Neural progenitor cell (in vitro differentiated cells): ENCODE results near the gene DBNDD1. TPM values are rescaled to one million over a fixed set of nuclear protein-coding genes. Genes with fewer than 3 reads are reported as not detected.

ENCODE experiments used
- DNase-seq: peaks from one replicate; pipeline ENCODE4 v3.0.0-alpha.2; 2016; ENCODE audit warnings: low spot score
- H2AFZ ChIP-seq: fragments of 200-600 bp; sonication (generic); replicated peaks from 2 replicates; pipeline ENCODE4 v1.6.1; 2016; ENCODE audit warnings: antibody characterized with exemption
- H3F3A ChIP-seq: fragments of 200-600 bp; sonication (generic); 2 replicates; pipeline ENCODE4 v1.6.1; 2016; ENCODE audit warnings: antibody characterized with exemption, low read depth
- H3K27ac ChIP-seq: fragments of 200-600 bp; sonication (generic); 2 replicates; pipeline ENCODE4 v1.5.1; 2016; ENCODE audit warnings: mild to moderate bottlenecking
- H3K27me3 ChIP-seq: fragments of 200-600 bp; sonication (generic); 2 replicates; pipeline ENCODE4 v1.6.1; 2016; ENCODE audit warnings: mild to moderate bottlenecking, moderate library complexity
- H3K36me3 ChIP-seq: fragments of 200-600 bp; sonication (generic); 2 replicates; pipeline ENCODE4 v1.5.1; 2016
- H3K4me1 ChIP-seq: fragments of 200-600 bp; sonication (generic); 2 replicates; pipeline ENCODE4 v1.6.1; 2016; ENCODE audit warnings: mixed run types
- H3K4me2 ChIP-seq: fragments of 200-600 bp; sonication (generic); 2 replicates; pipeline ENCODE4 v1.6.1; 2016
- H3K4me3 ChIP-seq: fragments of 200-600 bp; sonication (generic); 2 replicates; pipeline ENCODE4 v1.5.1; 2016
- H3K79me2 ChIP-seq: fragments of 200-600 bp; sonication (generic); 2 replicates; pipeline ENCODE4 v1.6.1; 2016; ENCODE audit warnings: low read depth
- H3K9ac ChIP-seq: fragments of 200-600 bp; sonication (generic); 2 replicates; pipeline ENCODE4 v1.6.1; 2016
- H3K9me3 ChIP-seq: fragments of 200-600 bp; sonication (generic); 2 replicates; pipeline ENCODE4 v1.5.1; 2016; ENCODE audit warnings: low read depth
- H4K20me1 ChIP-seq: fragments of 200-600 bp; sonication (generic); 2 replicates; pipeline ENCODE4 v1.6.1; 2016; ENCODE audit warnings: low read depth
- H3K27ac Mint-ChIP-seq: 3 replicates; pipeline ENCODE4 v1.8.0; 2021; ENCODE audit warnings: mixed read lengths
- H3K27me3 Mint-ChIP-seq: 2 replicates; pipeline ENCODE4 v1.8.0; 2022; ENCODE audit warnings: low read depth, mild to moderate bottlenecking, inconsistent platforms, moderate library complexity, mixed read lengths; ENCODE audit not compliant: insufficient read depth
- H3K36me3 Mint-ChIP-seq: 3 replicates; pipeline ENCODE4 v1.8.0; 2021; ENCODE audit warnings: mixed read lengths
- H3K4me1 Mint-ChIP-seq: 3 replicates; pipeline ENCODE4 v1.8.0; 2021; ENCODE audit warnings: mixed read lengths
- H3K4me3 Mint-ChIP-seq: 3 replicates; pipeline ENCODE4 v1.8.0; 2021; ENCODE audit warnings: mild to moderate bottlenecking, moderate library complexity, mixed read lengths
- H3K9me3 Mint-ChIP-seq: 3 replicates; pipeline ENCODE4 v1.8.0; 2020; ENCODE audit warnings: mixed read lengths
- CTCF ChIP-seq: fragments of 200-600 bp; sonication (generic); IDR thresholded peaks from 2 replicates; pipeline ENCODE4 v1.5.1; 2017; ENCODE audit warnings: antibody characterized with exemption, mild to moderate bottlenecking
- EZH2 ChIP-seq: fragments of 200-600 bp; sonication (generic); IDR thresholded peaks from 2 replicates; pipeline ENCODE4 v1.6.1; 2017; ENCODE audit warnings: antibody characterized with exemption, mild to moderate bottlenecking, moderate library complexity
- EZH2phosphoT487 ChIP-seq: fragments of 200-600 bp; sonication (generic); IDR thresholded peaks from 2 replicates; pipeline ENCODE4 v1.6.1; 2017; ENCODE audit warnings: antibody characterized with exemption
- total RNA-seq: library from RNA; depleted of rRNA; stranded (reverse); fragments of >200 nt; gene quantifications from 2 replicates; pipeline ENCODE4 v1.2.3, GENCODE V29; 2015; ENCODE audit warnings: low replicate concordance

The DBNDD1 gene
- total RNA-seq, 1 donor from 2014 or later = 5.2 TPM

- no peak overlapping the region for H3K4me2 ChIP-seq
- H2AFZ ChIP-seq = no peak overlapping the region
- H3K79me2 ChIP-seq = no peaks in the 10 kb centered on the region
- no peak overlapping the region for H3K4me3 Mint-ChIP-seq
- peaks cover 4% of the 10 kb centered on the region for H3F3A ChIP-seq
- H3K4me1 Mint-ChIP-seq = no peaks in the 10 kb centered on the region
- no peak overlapping the region for H3K9ac ChIP-seq
- no peak overlapping the region for H3K4me3 ChIP-seq
- no peaks in the 10 kb centered on the region for H3K36me3 Mint-ChIP-seq
- no peaks in the 10 kb centered on the region for H3K27me3 ChIP-seq
- H4K20me1 ChIP-seq = no peaks in the 10 kb centered on the region
- H3K9me3 ChIP-seq = no peaks in the 10 kb centered on the region
- peak overlapping the region; percentile 87 for H3K27ac Mint-ChIP-seq
- no peak for DNase-seq
- H3K27ac ChIP-seq = no peak overlapping the region
- H3K27me3 Mint-ChIP-seq = peaks cover 6% of the 10 kb centered on the region
- H3K9me3 Mint-ChIP-seq = no peaks in the 10 kb centered on the region
- no peak for TF ChIP-seq EZH2
- TF ChIP-seq CTCF = no peak
- TF ChIP-seq EZH2phosphoT487 = no peak
- H3K4me1 ChIP-seq = no peaks in the 10 kb centered on the region
- no peaks in the 10 kb centered on the region for H3K36me3 ChIP-seq
Observed at GRCh38 chr16:90004577-90004976, 14.7 kb downstream of the DBNDD1 start.

GRCh38 chr16:90002759-90003158 lies 16.5 kb downstream of the DBNDD1 start:
- Histone ChIP-seq H3K4me3 (no peak overlapping the region), H3F3A (peaks cover 4% of the 10 kb centered on the region), H3K27ac (no peak overlapping the region), H3K79me2 (no peaks in the 10 kb centered on the region), H4K20me1 (no peaks in the 10 kb centered on the region), H2AFZ (no peak overlapping the region), H3K9me3 (no peaks in the 10 kb centered on the region), H3K27me3 (no peaks in the 10 kb centered on the region), H3K4me2 (no peak overlapping the region), H3K9ac (no peak overlapping the region), H3K4me1 (no peaks in the 10 kb centered on the region), H3K36me3 (no peaks in the 10 kb centered on the region)
- no peak overlapping the region for H3K4me3 Mint-ChIP-seq
- peaks cover 2% of the 10 kb centered on the region for H3K36me3 Mint-ChIP-seq
- H3K27ac Mint-ChIP-seq = no peak overlapping the region
- H3K27me3 Mint-ChIP-seq = peaks cover 4% of the 10 kb centered on the region
- TF ChIP-seq EZH2 (no peak), CTCF (no peak), EZH2phosphoT487 (no peak)
- H3K9me3 Mint-ChIP-seq = no peaks in the 10 kb centered on the region
- no peaks in the 10 kb centered on the region for H3K4me1 Mint-ChIP-seq
- DNase-seq = no peak

DNA sequence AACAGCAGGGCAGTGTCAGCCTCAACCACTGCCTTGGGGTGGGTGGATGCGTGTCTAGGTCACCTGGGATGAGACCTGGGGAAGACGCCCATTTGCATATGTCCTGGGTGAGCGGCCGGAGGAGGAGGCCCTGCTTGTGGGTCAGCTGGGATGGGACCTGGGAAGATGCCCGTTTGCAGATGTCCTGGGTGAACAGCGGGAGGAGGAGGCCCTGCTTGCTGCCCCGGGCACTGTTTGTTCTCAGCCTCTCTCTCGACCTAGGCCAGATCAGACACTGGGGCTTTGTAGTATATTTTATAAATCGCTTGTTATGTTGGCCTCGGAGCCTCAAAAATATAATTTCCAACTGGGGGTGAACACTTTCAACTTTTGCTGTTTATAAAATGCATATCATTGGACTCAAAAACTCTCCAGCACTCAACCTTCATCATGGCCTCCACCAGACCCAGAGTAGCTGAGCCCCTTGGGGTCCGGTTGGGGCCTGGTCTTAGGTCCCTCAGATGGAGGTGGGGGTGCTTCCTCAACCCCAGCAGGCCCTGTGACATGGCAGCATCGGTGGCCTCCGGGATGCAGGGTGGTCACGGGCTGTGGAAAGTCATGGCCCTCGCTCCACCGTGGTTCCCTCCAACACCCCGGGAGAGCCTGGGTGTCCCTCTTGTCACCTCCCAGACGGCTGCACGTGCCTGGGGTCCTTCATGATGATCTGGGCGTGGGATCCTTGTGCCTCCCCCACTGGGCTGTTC lies 17.3 kb downstream of the DBNDD1 start:
- no peaks in the 10 kb centered on the region for H3K9me3 Mint-ChIP-seq
- H3K9ac ChIP-seq = no peak overlapping the region
- H4K20me1 ChIP-seq = no peaks in the 10 kb centered on the region
- no peaks in the 10 kb centered on the region for H3K27me3 ChIP-seq
- H3K4me3 Mint-ChIP-seq = no peak overlapping the region
- H3K36me3 ChIP-seq = no peaks in the 10 kb centered on the region
- peak overlapping the region; percentile 66 for H3K27ac Mint-ChIP-seq
- no peaks in the 10 kb centered on the region for H3K9me3 ChIP-seq
- H3K27me3 Mint-ChIP-seq = peaks cover 4% of the 10 kb centered on the region
- no peaks in the 10 kb centered on the region for H3K4me1 ChIP-seq
- no peak overlapping the region for H3K4me2 ChIP-seq
- H3K79me2 ChIP-seq = no peaks in the 10 kb centered on the region
- H3K36me3 Mint-ChIP-seq = peaks cover 6% of the 10 kb centered on the region
- DNase-seq = no peak
- TF ChIP-seq EZH2phosphoT487 (no peak), CTCF (no peak), EZH2 (no peak)
- H3K27ac ChIP-seq = no peak overlapping the region
- no peak overlapping the region for H3K4me3 ChIP-seq
- H2AFZ ChIP-seq = no peak overlapping the region
- peaks cover 4% of the 10 kb centered on the region for H3F3A ChIP-seq
- H3K4me1 Mint-ChIP-seq = no peaks in the 10 kb centered on the region
